Esophagus (tissue), 2 donors: Measurements from ENCODE around the gene GGNBP2. TPM values are rescaled to one million over a fixed set of nuclear protein-coding genes. Genes with fewer than 3 reads are reported as not detected.
"Not testable (repeated sequence)": the region's sequence is repeated elsewhere in the genome, so short reads cannot be mapped to it uniquely, and the experiment has no call there.

Experiments used
- H3K27ac ChIP-seq, 2 donors: one replicate each; pipeline ENCODE4 v1.5.1; 2013; ENCODE audit warnings: low read depth in 2 of 2, mild to moderate bottlenecking in 2 of 2, inconsistent platforms in 1 of 2, low read length in 1 of 2, moderate library complexity in 1 of 2
- H3K27me3 ChIP-seq, 2 donors: one replicate each; pipeline ENCODE4 v1.6.1; 2013; ENCODE audit warnings: low read length in 2 of 2, control low read depth in 1 of 2, mild to moderate bottlenecking in 1 of 2; ENCODE audit not compliant: insufficient read depth in 2 of 2, control insufficient read depth in 1 of 2
- H3K36me3 ChIP-seq, 2 donors: one replicate each; pipeline ENCODE4 v1.6.1; 2013; ENCODE audit warnings: low read length in 1 of 2; ENCODE audit not compliant: control insufficient read depth in 2 of 2, insufficient read depth in 2 of 2
- H3K4me1 ChIP-seq, 2 donors: one replicate each; pipeline ENCODE4 v1.6.1; 2013; ENCODE audit warnings: low read length in 1 of 2; ENCODE audit not compliant: control insufficient read depth in 2 of 2, insufficient read depth in 2 of 2
- H3K4me3 ChIP-seq, 2 donors: one replicate each; pipeline ENCODE4 v1.5.1; 2013; ENCODE audit warnings: low read length in 2 of 2, mild to moderate bottlenecking in 2 of 2, low read depth in 1 of 2, moderate library complexity in 1 of 2
- H3K9me3 ChIP-seq, 2 donors: one replicate each; pipeline ENCODE4 v1.6.1; 2013; ENCODE audit warnings: mild to moderate bottlenecking in 2 of 2, low read depth in 1 of 2, low read length in 1 of 2, moderate library complexity in 1 of 2; ENCODE audit not compliant: control insufficient read depth in 2 of 2, insufficient read depth in 1 of 2
- WGBS, 2 donors: extraction: QIAGEN DNeasy Blood & Tissue Kit; methylation state at CpG; one replicate each; pipeline ENCODE4 v1.1.7; 2013; 5-methylcytosine and 5-hydroxymethylcytosine counted together
- polyA plus RNA-seq, 2 donors: library from polyadenylated mRNA; stranded (reverse); fragments of 200-250 nt; gene quantifications; one replicate each; pipeline ENCODE4 v1.2.3, GENCODE V29; 2013
- donor health status: healthy with polysubstance abuse.
- donor health status: Bipolar disorder and iron deficiency.

Gene GGNBP2
- polyA plus RNA-seq, 2 donors: 32.9 to 42.2 TPM

DNA sequence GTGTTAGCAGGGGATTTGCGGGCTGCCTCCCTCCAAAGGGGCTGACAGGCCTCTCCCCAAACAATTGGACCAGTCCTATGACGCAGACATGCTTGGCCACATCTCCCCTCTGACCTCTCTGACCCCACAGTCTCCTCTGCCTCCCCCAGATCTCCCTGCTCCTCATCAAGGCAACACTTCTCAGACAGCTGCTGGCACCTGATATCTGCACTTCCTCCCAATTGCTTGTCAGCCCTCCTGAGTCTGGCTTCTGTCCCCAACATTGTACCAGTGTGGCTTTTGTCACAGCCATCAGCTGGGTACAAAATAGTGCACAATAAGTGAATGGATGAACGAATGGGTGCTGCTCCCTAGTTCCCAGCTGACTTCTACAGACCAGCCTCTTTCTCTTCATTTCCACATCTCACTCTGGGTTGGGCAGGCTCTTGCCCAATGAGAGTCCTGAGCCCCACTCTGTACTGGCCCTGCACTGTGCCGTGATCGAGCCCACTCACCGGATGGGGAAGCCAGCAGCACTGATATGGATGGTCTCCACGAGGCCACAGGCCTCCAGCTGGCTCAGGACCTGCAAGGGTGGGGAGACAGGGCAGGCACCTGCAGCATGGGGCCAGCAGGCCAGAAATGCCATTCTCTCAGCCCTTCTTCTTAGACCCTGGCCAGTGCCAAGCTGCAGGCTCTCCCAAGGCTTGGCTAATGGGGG lies 41.1 kb upstream of the GGNBP2 start:
- peaks cover 0 to 3% of the 10 kb centered on the region in 2 donors for H3K4me1 ChIP-seq
- no peak overlapping the region for H3K27ac ChIP-seq
- no peaks in the 10 kb centered on the region for H3K27me3 ChIP-seq
- 91 to 94% methylated on average over 7 of the region's 7 CpGs for WGBS, 2 donors
- H3K4me3 ChIP-seq: no peak overlapping the region
- H3K9me3 ChIP-seq: peaks cover 0 to 2% of the 10 kb centered on the region in 2 donors
- peaks cover 23 to 50% of the 10 kb centered on the region in 2 donors for H3K36me3 ChIP-seq

DNA sequence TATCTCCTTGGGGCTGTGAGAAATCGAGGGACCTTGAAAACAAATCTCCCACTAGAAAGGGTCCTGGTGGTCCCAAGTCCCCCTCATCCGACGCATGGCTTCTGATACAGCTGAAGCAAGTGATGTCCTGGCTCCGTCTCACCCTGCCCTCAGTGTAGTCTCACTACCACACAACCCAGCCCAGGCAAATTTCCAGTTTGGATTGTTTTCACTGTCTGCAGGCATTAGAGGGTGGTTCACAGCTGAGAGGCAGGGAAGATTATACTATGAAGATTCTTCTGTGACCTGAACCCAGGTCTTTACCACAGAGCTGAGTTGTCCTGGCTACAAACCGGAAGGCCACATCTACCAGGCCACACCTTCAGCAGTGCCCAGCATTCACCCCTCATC lies 40.6 kb upstream of the GGNBP2 start:
- H3K27ac ChIP-seq: no peak overlapping the region
- peaks cover 0 to 2% of the 10 kb centered on the region in 2 donors for H3K9me3 ChIP-seq
- H3K4me1 ChIP-seq: peaks cover 0 to 3% of the 10 kb centered on the region in 2 donors
- 93 to 97% methylated on average over 5 of the region's 5 CpGs for WGBS, 2 donors
- H3K36me3 ChIP-seq: peaks cover 19 to 53% of the 10 kb centered on the region in 2 donors
- no peaks in the 10 kb centered on the region for H3K27me3 ChIP-seq
- no peak overlapping the region for H3K4me3 ChIP-seq

DNA sequence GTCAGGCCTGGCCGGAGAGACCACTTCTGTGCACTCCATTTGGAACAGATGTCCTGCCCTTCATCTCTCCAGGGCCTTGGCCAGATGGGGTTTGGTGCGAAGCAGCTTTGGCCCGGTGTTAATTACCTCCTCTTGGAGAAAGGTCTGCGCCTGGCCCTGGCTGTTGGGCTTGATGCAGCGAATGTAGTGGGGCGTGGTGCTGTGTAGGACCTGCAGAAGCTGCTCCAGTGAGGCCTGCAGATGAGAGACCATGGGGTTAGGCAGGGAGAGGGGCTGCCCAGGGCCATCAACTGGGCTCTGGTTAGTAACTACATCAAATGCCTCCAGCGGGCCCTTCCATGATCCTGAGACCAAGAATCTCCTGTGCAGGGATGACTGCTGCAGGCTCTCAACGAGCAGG lies 39.5 kb upstream of the GGNBP2 start:
- Histone ChIP-seq H3K4me1 (peaks cover 0 to 3% of the 10 kb centered on the region in 2 donors), H3K27ac (no peak overlapping the region), H3K4me3 (no peak overlapping the region), H3K27me3 (no peaks in the 10 kb centered on the region), H3K9me3 (peaks cover 0 to 2% of the 10 kb centered on the region in 2 donors), H3K36me3 (peaks cover 22 to 55% of the 10 kb centered on the region in 2 donors)
- 92 to 94% methylated on average over 8 of the region's 8 CpGs for WGBS, 2 donors

DNA sequence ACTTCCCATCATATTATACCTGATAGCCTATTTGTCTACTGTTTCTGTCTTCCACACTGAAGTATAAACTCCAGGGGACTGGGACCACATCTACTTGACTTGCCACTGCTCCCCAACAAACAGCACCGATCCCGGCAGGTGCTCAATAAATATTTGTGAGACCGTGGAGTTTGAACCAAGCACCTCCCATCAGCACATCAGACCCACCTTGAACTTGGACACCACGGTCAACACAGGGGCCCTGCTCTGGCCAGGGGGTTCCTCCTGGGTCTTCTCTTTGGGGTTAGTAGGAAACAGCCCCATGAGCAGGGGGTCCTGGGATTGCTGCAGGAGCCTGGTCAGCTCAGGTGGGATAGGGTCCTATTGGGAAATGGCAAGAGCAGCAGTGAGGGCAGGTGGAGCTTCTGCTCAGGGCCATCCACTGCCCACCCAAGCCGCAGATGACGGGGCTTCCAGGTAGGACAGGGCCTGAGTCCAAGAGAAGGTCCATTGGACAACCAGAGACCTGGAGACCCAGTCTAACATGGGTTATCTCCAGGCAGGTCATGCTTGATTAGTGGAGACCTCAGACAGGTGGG lies 38.4 kb upstream of the GGNBP2 start:
- Histone ChIP-seq H3K27ac (no peak overlapping the region), H3K9me3 (no peaks in the 10 kb centered on the region), H3K4me3 (no peak overlapping the region), H3K4me1 (no peaks in the 10 kb centered on the region), H3K27me3 (no peaks in the 10 kb centered on the region), H3K36me3 (peaks cover 22 to 55% of the 10 kb centered on the region in 2 donors)
- 88 to 90% methylated on average over 6 of the region's 6 CpGs for WGBS, 2 donors

DNA sequence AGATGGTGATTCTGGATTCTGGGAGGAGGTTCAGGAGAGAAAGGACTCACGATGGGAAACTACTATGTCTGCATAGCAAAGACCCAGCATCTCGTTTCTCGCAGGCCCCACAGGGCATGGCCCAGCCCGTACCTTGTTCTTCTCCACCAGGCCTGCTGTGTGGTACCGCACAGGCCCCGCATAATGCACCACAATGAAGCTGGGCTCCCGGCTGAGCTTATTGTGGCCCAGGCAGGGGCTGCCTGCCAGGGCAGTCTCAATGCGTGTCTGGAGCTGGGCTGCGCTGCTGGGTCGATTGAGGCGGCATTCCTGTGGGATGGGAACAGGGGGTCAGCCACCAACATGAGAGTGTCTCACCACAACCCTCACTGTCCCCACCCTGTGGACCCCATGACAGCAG lies 37.9 kb upstream of the GGNBP2 start:
- Histone ChIP-seq H3K9me3 (no peaks in the 10 kb centered on the region), H3K4me1 (no peaks in the 10 kb centered on the region), H3K27ac (no peak overlapping the region), H3K36me3 (peaks cover 26 to 54% of the 10 kb centered on the region in 2 donors), H3K27me3 (no peaks in the 10 kb centered on the region), H3K4me3 (no peak overlapping the region)
- WGBS, 2 donors: 93 to 94% methylated on average over 11 of the region's 11 CpGs

DNA sequence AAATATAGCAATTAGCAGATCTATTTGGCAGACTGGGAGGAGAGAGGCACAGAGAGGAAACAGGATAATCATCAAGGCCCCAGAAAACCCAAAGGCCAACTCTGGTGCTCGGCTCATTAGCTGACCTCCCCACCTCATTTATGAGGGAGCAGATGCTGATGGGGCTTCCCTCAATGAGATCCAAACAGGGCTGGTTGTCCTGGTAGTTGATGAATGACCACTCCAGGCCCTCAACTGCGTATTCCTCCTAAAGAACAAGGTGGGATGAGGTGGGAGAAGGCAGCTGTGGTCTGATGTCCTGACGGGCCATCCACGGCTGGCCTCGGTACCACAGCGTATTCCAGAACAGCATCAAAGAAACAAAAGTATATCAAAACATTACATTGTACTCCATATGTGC lies 37.5 kb upstream of the GGNBP2 start:
- 92 to 94% methylated on average over 6 of the region's 6 CpGs for WGBS, 2 donors
- peaks cover 27 to 54% of the 10 kb centered on the region in 2 donors for H3K36me3 ChIP-seq

DNA sequence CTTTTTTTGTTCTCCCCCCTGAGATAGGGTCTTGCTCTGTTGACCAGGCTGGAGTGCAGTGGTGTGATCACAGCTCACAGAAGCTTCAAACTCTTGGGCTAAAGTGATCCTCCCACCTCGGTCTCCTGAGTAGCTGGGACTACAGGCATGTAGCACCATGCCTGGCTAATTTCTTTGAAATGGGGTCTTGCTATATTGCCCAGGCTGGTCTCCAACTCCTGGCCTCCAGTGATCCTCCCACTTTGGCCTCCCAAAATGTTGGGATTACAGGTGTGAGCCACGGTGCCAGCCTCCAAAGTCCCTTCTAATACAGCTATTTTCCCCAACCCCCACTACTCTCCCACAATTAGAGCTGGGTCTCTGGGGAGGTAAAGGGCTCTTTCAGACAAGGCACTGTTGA lies 36.3 kb upstream of the GGNBP2 start:
- 85 to 90% methylated on average over 2 of the region's 2 CpGs for WGBS, 2 donors
- H3K36me3 ChIP-seq: peaks cover 32 to 59% of the 10 kb centered on the region in 2 donors

More for the DNA sequence above, 37.5 kb upstream of the GGNBP2 start:
- Histone ChIP-seq H3K4me3 (no peak overlapping the region), H3K9me3 (no peaks in the 10 kb centered on the region), H3K4me1 (no peaks in the 10 kb centered on the region), H3K27ac (no peak overlapping the region), H3K27me3 (no peaks in the 10 kb centered on the region)

DNA sequence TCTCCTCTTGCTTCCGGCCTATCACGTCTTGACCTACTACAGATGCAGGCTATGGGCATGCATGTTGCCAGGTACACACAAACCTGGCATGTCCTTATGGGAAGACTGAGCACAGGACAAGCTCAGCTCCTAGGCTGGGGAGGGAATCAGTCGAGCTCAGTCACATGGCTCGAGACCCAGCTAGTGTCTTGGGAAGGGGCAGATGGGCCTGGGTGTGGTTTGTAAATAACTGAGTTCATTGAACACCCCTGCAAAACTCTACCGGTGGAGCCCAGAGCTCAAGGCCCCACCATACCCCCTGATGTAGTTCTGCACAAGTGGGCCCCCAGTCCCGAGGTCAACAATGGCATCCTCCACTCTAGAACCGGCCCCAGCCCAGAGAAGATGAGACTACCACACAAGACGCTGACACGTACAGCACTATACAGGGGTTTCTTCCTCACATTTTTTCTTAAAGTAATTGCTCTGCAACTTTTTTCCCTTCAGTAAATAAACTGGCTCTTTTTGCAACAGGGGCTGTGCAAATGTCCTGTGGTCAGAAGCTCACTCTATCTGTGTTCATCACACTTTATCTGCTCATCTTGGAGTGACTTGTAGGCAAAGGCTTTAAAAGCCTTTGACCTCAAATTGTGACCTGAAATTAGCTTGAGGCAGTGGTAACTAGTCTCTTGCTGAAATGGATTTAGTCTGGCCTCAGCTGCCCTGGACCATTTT lies 35.3 kb upstream of the GGNBP2 start:
- H3K36me3 ChIP-seq: peaks cover 29 to 53% of the 10 kb centered on the region in 2 donors
- no peak overlapping the region for H3K4me3 ChIP-seq
- H3K9me3 ChIP-seq: no peaks in the 10 kb centered on the region
- H3K27ac ChIP-seq: no peak overlapping the region
- 91 to 92% methylated on average over 9 of the region's 9 CpGs for WGBS, 2 donors
- H3K27me3 ChIP-seq: no peaks in the 10 kb centered on the region
- H3K4me1 ChIP-seq: no peaks in the 10 kb centered on the region

More for the DNA sequence above, 36.3 kb upstream of the GGNBP2 start:
- not testable (repeated sequence) for H3K27me3 ChIP-seq, H3K27ac ChIP-seq, H3K4me3 ChIP-seq, H3K9me3 ChIP-seq, H3K4me1 ChIP-seq

DNA sequence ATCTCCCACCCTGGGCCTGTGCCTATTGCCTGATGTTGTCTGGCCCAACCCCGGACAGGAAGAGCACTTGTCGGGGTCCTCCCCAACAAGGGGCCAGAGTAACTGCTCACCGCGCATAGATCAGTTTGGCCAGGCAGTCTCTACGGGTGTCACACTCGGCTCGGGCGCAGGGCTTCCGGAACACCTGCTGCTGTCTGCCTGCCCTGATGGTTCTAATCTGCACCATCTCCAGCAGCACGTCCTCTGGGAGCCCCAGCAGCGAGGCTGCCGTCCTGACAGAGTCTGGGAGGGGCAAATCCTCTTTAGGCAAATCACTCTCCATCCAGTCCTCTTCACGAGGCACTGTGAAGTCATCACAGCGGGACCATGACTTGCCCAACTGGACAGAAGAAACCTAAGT lies 34.1 kb upstream of the GGNBP2 start:
- H3K27me3 ChIP-seq: no peaks in the 10 kb centered on the region
- H3K9me3 ChIP-seq: no peaks in the 10 kb centered on the region
- no peaks in the 10 kb centered on the region for H3K4me1 ChIP-seq
- H3K36me3 ChIP-seq: peaks cover 29 to 54% of the 10 kb centered on the region in 2 donors
- 90 to 93% methylated on average over 14 of the region's 14 CpGs for WGBS, 2 donors
- no peak overlapping the region for H3K27ac ChIP-seq
- H3K4me3 ChIP-seq: no peak overlapping the region
